ENCODE measurements around the gene PLA2G5. TPM values are rescaled to one million over a fixed set of nuclear protein-coding genes. Genes with fewer than 3 reads are reported as not detected.

Gene PLA2G5
- total RNA-seq, 2 experiments from 2014 or later, result not detected

DNA sequence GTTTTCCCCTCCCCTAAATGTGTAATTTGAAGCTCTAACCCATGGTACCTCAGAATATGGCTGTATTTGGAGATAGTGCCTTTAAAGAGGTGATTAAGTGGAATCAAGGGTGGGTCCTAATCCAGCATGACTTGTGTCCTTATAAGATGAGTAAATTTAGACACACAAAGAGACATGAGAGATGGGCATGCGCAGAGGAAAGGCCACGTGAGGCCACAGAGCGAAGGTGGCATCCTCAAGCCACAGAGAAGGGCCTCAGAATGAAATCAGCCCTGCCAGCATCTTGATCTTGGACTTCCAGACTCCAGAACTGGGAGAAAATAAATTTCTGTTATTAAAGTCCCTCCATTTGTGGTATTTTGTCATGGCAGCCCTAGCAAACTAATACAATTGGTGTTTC lies 66.3 kb downstream of the PLA2G5 start:
- no peaks in the 10 kb centered on the region for H3K9me3 Mint-ChIP-seq
- DNase-seq, result no peak
- ChIA-PET CTCF (no interaction called here), POLR2A (no interaction called here)
- H3K27ac Mint-ChIP-seq, result no peak overlapping the region
- H3K27me3 Mint-ChIP-seq, result peaks cover 10% of the 10 kb centered on the region
- no peak overlapping the region for H3K4me3 Mint-ChIP-seq
- no peaks in the 10 kb centered on the region for H3K36me3 Mint-ChIP-seq (ENCODE audit: low read depth)
- TF ChIP-seq, protein P1, sequence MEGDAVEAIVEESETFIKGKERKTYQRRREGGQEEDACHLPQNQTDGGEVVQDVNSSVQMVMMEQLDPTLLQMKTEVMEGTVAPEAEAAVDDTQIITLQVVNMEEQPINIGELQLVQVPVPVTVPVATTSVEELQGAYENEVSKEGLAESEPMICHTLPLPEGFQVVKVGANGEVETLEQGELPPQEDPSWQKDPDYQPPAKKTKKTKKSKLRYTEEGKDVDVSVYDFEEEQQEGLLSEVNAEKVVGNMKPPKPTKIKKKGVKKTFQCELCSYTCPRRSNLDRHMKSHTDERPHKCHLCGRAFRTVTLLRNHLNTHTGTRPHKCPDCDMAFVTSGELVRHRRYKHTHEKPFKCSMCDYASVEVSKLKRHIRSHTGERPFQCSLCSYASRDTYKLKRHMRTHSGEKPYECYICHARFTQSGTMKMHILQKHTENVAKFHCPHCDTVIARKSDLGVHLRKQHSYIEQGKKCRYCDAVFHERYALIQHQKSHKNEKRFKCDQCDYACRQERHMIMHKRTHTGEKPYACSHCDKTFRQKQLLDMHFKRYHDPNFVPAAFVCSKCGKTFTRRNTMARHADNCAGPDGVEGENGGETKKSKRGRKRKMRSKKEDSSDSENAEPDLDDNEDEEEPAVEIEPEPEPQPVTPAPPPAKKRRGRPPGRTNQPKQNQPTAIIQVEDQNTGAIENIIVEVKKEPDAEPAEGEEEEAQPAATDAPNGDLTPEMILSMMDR (IDR thresholded peaks at IDR 0.05), result no peak
- no peaks in the 10 kb centered on the region for H3K4me1 Mint-ChIP-seq (ENCODE audit: low read depth)
- intact Hi-C loops (cut with micrococcal nuclease), result no loop called here
- no peak for ATAC-seq

GRCh38 chr1:20137055-20137454 lies 67.1 kb downstream of the PLA2G5 start:
- intact Hi-C loops (cut with micrococcal nuclease), result no loop called here
- peaks cover 8% of the 10 kb centered on the region for H3K27me3 Mint-ChIP-seq
- no peak for ATAC-seq
- ChIA-PET CTCF (no interaction called here), POLR2A (no interaction called here)
- TF ChIP-seq, protein P1 (IDR thresholded peaks at IDR 0.05), result no peak
- no peak overlapping the region for H3K4me3 Mint-ChIP-seq
- no peak overlapping the region for H3K27ac Mint-ChIP-seq
- DNase-seq, result no peak
- H3K4me1 Mint-ChIP-seq (ENCODE audit: low read depth), result no peaks in the 10 kb centered on the region
- no peaks in the 10 kb centered on the region for H3K36me3 Mint-ChIP-seq (ENCODE audit: low read depth)
- no peaks in the 10 kb centered on the region for H3K9me3 Mint-ChIP-seq

DNA sequence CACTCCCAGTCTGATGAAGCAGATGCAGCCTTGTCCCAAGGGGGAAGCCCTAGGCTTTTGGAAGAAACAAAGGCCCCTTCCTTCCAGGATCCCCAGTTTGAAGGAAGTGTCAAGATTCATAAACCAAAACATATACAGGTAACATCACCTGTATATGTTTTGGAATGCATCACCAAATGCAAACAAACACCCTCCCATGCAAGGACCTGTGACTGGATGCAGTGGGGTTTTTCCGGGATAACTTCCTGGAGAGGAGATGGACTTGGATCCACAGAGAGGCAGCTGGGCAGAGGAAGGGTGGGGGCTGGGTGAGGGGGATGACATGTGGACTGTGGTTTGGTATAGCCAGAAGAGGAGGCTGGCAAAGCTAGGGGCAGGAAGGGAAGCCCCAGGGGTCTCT lies 67.6 kb downstream of the PLA2G5 start:
- Mint-ChIP-seq H3K9me3 (no peaks in the 10 kb centered on the region), H3K27ac (no peak overlapping the region), H3K4me1 (ENCODE audit: low read depth) (no peaks in the 10 kb centered on the region), H3K4me3 (no peak overlapping the region), H3K36me3 (ENCODE audit: low read depth) (no peaks in the 10 kb centered on the region), H3K27me3 (peaks cover 8% of the 10 kb centered on the region)
- TF ChIP-seq, protein P1 (IDR thresholded peaks at IDR 0.05), result no peak
- intact Hi-C loops (cut with micrococcal nuclease), result no loop called here
- POLR2A ChIA-PET, result no interaction called here
- no peak for DNase-seq
- no peak for ATAC-seq
- CTCF ChIA-PET, result no interaction called here

- DNase-seq (no peak), ATAC-seq (no peak)
- TF ChIP-seq, protein P1 (IDR thresholded peaks at IDR 0.05), result no peak
- H3K4me3 Mint-ChIP-seq, result no peak overlapping the region
- H3K27me3 Mint-ChIP-seq, result peaks cover 6% of the 10 kb centered on the region
- no peaks in the 10 kb centered on the region for H3K9me3 Mint-ChIP-seq
- ChIA-PET CTCF (no interaction called here), POLR2A (interaction anchor here (0.6 kb wide), 1 partner anchor 89 kb away, joined by 3 read pairs; no protein-coding TSS in a partner anchor)
- no peaks in the 10 kb centered on the region for H3K4me1 Mint-ChIP-seq (ENCODE audit: low read depth)
- intact Hi-C loops (cut with micrococcal nuclease), result no loop called here
- H3K36me3 Mint-ChIP-seq (ENCODE audit: low read depth), result no peaks in the 10 kb centered on the region
- H3K27ac Mint-ChIP-seq, result no peak overlapping the region
Observed at GRCh38 chr1:20138346-20138745, 68.4 kb downstream of the PLA2G5 start.

DNA sequence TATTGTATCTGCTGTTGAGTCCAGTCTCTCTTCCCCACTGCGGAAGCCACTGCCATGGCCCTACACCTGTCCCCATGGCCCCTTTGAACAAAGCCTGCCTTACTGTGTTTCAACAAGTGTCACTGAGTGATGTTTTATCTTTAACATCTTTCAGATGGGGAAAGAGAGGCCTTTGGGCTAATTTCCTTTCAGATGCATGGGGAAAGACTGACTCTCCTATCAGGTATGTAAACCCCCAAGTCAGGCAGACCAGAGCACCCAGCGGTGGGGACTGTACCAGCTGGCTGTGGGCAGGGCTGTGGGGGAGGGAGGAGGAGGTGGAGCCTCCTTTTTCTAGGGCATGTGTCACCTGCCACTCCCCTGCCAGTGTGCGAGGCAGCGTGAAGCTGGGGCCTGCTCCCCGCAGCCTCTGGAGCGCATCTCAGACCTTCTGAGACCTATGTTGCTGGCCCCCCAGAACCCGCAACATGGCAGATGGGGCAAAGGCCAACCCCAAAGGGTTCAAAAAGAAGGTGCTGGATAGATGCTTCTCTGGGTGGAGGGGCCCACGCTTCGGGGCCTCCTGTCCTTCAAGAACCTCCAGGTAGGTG lies 69.1 kb downstream of the PLA2G5 start, which contains the start of gene PLA2G2F:
Gene PLA2G2F (plus strand): TSS at position 363 of the 590 bp plus-strand sequence. CDS start 105 bp downstream, at position 468.
- TF ChIP-seq, protein P1 (IDR thresholded peaks at IDR 0.05), result no peak
- ATAC-seq, result peak; percentile 51
- Mint-ChIP-seq H3K27me3 (peaks cover 6% of the 10 kb centered on the region), H3K27ac (no peak within 1 kb of the TSS), H3K9me3 (no peaks in the 10 kb centered on the region), H3K4me3 (no peak within 1 kb of the TSS), H3K4me1 (ENCODE audit: low read depth) (no peaks in the 10 kb centered on the region), H3K36me3 (ENCODE audit: low read depth) (no peaks in the 10 kb centered on the region)
- intact Hi-C loops (cut with micrococcal nuclease), result no loop called here
- peak; percentile 33 for DNase-seq
- CTCF ChIA-PET, result no interaction called here
- POLR2A ChIA-PET, result no interaction called here

All from activated CD8-positive, alpha-beta T cell treated with anti-CD3 and anti-CD28 coated beads for 36 hours (primary cell).